ENCODE results near the gene ZNF700. TPM values are rescaled to one million over a fixed set of nuclear protein-coding genes. Genes with fewer than 3 reads are reported as not detected.

ZNF700 gene
- total RNA-seq, 4 donors from 2014 or later, result 25.8 to 38.3 (median 29.1) TPM

- no peak for DNase-seq
- Histone ChIP-seq H3K9me3 (no peaks in the 10 kb centered on the region), H3K27me3 (no peaks in the 10 kb centered on the region), H3K4me1 (peaks cover 7 to 23% (median 17%) of the 10 kb centered on the region in 4 donors), H3K36me3 (no peaks in the 10 kb centered on the region), H3K27ac (peak overlapping the region; percentile 89 to 99 (median 94)), H3K4me3 (peak overlapping the region in 3 of 4 donors; percentile 67 to 90 (median 72))
- WGBS, 2 donors (ENCODE audit: low coverage in 1 of 2), result 0 to 6% methylated on average over 4 to 8 of the region's 8 CpGs
- intact Hi-C loops (cut with DNase I; ENCODE audit: low total_unique reads) (loop anchor here (1.0 kb wide), 1 partner anchor 24 kb away; no protein-coding TSS in a partner anchor), in situ Hi-C loops (cut with MboI; ENCODE audit: low pct_ligation_motif_present in 1 of 4, low pct_unique_long_range_greater_than_20kb in 1 of 4, low sequenced_read_pairs in 3 of 4) (no loop called here)
- peak in 1 of 5 experiments; percentile 7 for TF ChIP-seq CTCF (IDR thresholded peaks at IDR 0.05)
- no peak for TF ChIP-seq EP300 (IDR thresholded peaks at IDR 0.05; ENCODE audit: low read depth)
Measured at GRCh38 chr19:11964496-11964857, 39.6 kb downstream of the ZNF700 start.

GRCh38 chr19:11964858-11965645 lies 40.1 kb downstream of the ZNF700 start, which contains the start of gene ZNF763:
ZNF763 (plus strand) TSS chr19:11965040; CDS start chr19:11965209, 169 bp downstream.
- Histone ChIP-seq H3K27me3 (no peaks in the 10 kb centered on the region), H3K27ac (peak within 1 kb of the TSS; percentile 89 to 99 (median 94)), H3K4me1 (peaks cover 7 to 23% (median 17%) of the 10 kb centered on the region in 4 donors), H3K9me3 (no peaks in the 10 kb centered on the region), H3K36me3 (no peaks in the 10 kb centered on the region), H3K4me3 (peak within 1 kb of the TSS; percentile 67 to 90 (median 75))
- in situ Hi-C loops (cut with MboI; ENCODE audit: low pct_ligation_motif_present in 1 of 4, low pct_unique_long_range_greater_than_20kb in 1 of 4, low sequenced_read_pairs in 3 of 4), result no loop called here
- 0% methylated on average over 4 to 41 of the region's 47 CpGs for WGBS, 2 donors (ENCODE audit: low coverage in 1 of 2)
- intact Hi-C loops (cut with DNase I; ENCODE audit: low total_unique reads), result loop anchor here (1.0 kb wide), 1 partner anchor 23 kb away; no protein-coding TSS in a partner anchor
- TF ChIP-seq CTCF (IDR thresholded peaks at IDR 0.05), result no peak
- TF ChIP-seq POLR2AphosphoS5 (IDR thresholded peaks at IDR 0.05), result peak; percentile 67 to 80 (median 77)
- TF ChIP-seq POLR2A (IDR thresholded peaks at IDR 0.05), result peak; percentile 54
- DNase-seq, result peak; percentile 98

- Histone ChIP-seq H3K27ac (no peak overlapping the region), H3K9me3 (no peaks in the 10 kb centered on the region), H3K4me1 (peaks cover 0 to 11% (median 7%) of the 10 kb centered on the region in 4 donors), H3K27me3 (no peaks in the 10 kb centered on the region), H3K4me3 (no peak overlapping the region), H3K36me3 (no peaks in the 10 kb centered on the region)
- in situ Hi-C loops (cut with MboI; ENCODE audit: low pct_ligation_motif_present in 1 of 4, low pct_unique_long_range_greater_than_20kb in 1 of 4, low sequenced_read_pairs in 3 of 4), result no loop called here
- no peak for TF ChIP-seq CTCF (IDR thresholded peaks at IDR 0.05)
- TF ChIP-seq EP300 (IDR thresholded peaks at IDR 0.05; ENCODE audit: low read depth), result no peak
- TF ChIP-seq POLR2AphosphoS5 (IDR thresholded peaks at IDR 0.05), result no peak
- no peak for TF ChIP-seq POLR2A (IDR thresholded peaks at IDR 0.05)
- no peak for DNase-seq
- 76 to 86% methylated on average over 1 of the region's 1 CpG for WGBS, 2 donors (ENCODE audit: low coverage in 1 of 2)
- intact Hi-C loops (cut with DNase I; ENCODE audit: low total_unique reads), result no loop called here
Measured at GRCh38 chr19:11970174-11970573, 45.3 kb downstream of the ZNF700 start.

GRCh38 chr19:11971041-11971440 lies 46.1 kb downstream of the ZNF700 start:
- Histone ChIP-seq H3K27me3 (no peaks in the 10 kb centered on the region), H3K4me1 (peaks cover 0 to 4% (median 2%) of the 10 kb centered on the region in 4 donors), H3K27ac (no peak overlapping the region), H3K36me3 (no peaks in the 10 kb centered on the region), H3K4me3 (no peak overlapping the region), H3K9me3 (peaks cover 0 to 4% of the 10 kb centered on the region in 2 donors)
- TF ChIP-seq CTCF (IDR thresholded peaks at IDR 0.05) (no peak), POLR2AphosphoS5 (IDR thresholded peaks at IDR 0.05) (no peak), EP300 (IDR thresholded peaks at IDR 0.05; ENCODE audit: low read depth) (no peak), POLR2A (IDR thresholded peaks at IDR 0.05) (no peak)
- in situ Hi-C loops (cut with MboI; ENCODE audit: low pct_ligation_motif_present in 1 of 4, low pct_unique_long_range_greater_than_20kb in 1 of 4, low sequenced_read_pairs in 3 of 4), result no loop called here
- intact Hi-C loops (cut with DNase I; ENCODE audit: low total_unique reads), result no loop called here
- no peak for DNase-seq
- 83 to 88% methylated on average over 1 to 2 of the region's 2 CpGs for WGBS, 2 donors (ENCODE audit: low coverage in 1 of 2)
